ENCODE data around the gene EIF5. TPM values are rescaled to one million over a fixed set of nuclear protein-coding genes. Genes with fewer than 3 reads are reported as not detected.

EIF5 gene
- total RNA-seq, 1 experiment from 2014 or later = 356 TPM

GRCh38 chr14:103290056-103290455 lies 44.0 kb upstream of the EIF5 start:
- Histone ChIP-seq H3K23me2 (ENCODE audit: insufficient read length, low read depth, low read length, poor library complexity, severe bottlenecking) (peaks cover 3% of the 10 kb centered on the region), H4K8ac (replicated peaks; ENCODE audit: insufficient read length, low read depth, low read length) (no peak overlapping the region), H3K18ac (ENCODE audit: insufficient read length, low read depth, low read length) (no peak overlapping the region), H3K79me2 (ENCODE audit: insufficient read depth, low read length) (no peaks in the 10 kb centered on the region), H3K9me3 (ENCODE audit: control insufficient read depth, low read depth, low read length) (no peaks in the 10 kb centered on the region), H3K14ac (ENCODE audit: insufficient read depth, low read length) (no peak overlapping the region), H2BK12ac (ENCODE audit: insufficient read length, low read depth, low read length) (no peak overlapping the region), H4K91ac (ENCODE audit: insufficient read length, low read depth, low read length) (no peak overlapping the region), H2BK5ac (ENCODE audit: insufficient read length, low read length) (no peak overlapping the region), H3T11ph (ENCODE audit: low read length) (no peak overlapping the region), H3K4me1 (ENCODE audit: insufficient read depth, low read length) (peaks cover 2% of the 10 kb centered on the region), H3K79me1 (ENCODE audit: insufficient read depth, low read depth, low read length, poor library complexity, severe bottlenecking) (no peaks in the 10 kb centered on the region), H3K23ac (ENCODE audit: insufficient read length, low read depth, low read length) (no peak overlapping the region), H4K20me1 (ENCODE audit: control insufficient read depth, insufficient read depth, insufficient read length) (no peaks in the 10 kb centered on the region), H3K9ac (ENCODE audit: extremely low read depth, insufficient read length, low read length) (no peak overlapping the region), H3K4ac (ENCODE audit: low read depth, low read length) (no peak overlapping the region), H2BK120ac (ENCODE audit: low read depth, low read length, poor library complexity, severe bottlenecking) (no peak overlapping the region), H2AFZ (ENCODE audit: low read length) (no peak overlapping the region), H2AK5ac (ENCODE audit: insufficient read length, low read length) (no peak overlapping the region), H3K27ac (ENCODE audit: insufficient read length, low read depth, low read length) (no peak overlapping the region), H3K56ac (ENCODE audit: insufficient read length, low read depth, low read length) (no peak overlapping the region), H3K4me2 (ENCODE audit: insufficient read depth, insufficient read length, low read length) (no peak overlapping the region), H3K27me3 (ENCODE audit: insufficient read depth, low read length) (no peaks in the 10 kb centered on the region), H2BK20ac (ENCODE audit: low read depth, low read length, poor library complexity, severe bottlenecking) (no peak overlapping the region), H2BK15ac (ENCODE audit: low read depth, low read length) (no peak overlapping the region), H4K5ac (ENCODE audit: insufficient read length, low read depth, low read length) (no peak overlapping the region)
- no peak for DNase-seq
- H3K9me3 Mint-ChIP-seq = peaks cover 4 to 8% of the 10 kb centered on the region in 2 experiments
- peaks cover 6 to 10% of the 10 kb centered on the region in 2 experiments for H3K4me1 Mint-ChIP-seq
- TF ChIP-seq CTCF (conservative IDR thresholded peaks at IDR 0.05) = no peak
- no peak overlapping the region for H3K27ac Mint-ChIP-seq
- peaks cover 10% of the 10 kb centered on the region for H3K27me3 Mint-ChIP-seq (ENCODE audit: low read depth)
- no peak overlapping the region for H3K4me3 Mint-ChIP-seq
- H3K36me3 Mint-ChIP-seq (ENCODE audit: insufficient read depth in 1 of 3, low read depth in 3 of 3) = no peaks in the 10 kb centered on the region; a peak in 1 of 7 replicates
- no CpG with 5 or more reads among the region's 4 CpGs for WGBS (ENCODE audit: extremely low coverage, insufficient read length, low lambda C conversion rate)

Measured in H9 (cell line).